HepG2 (cell line): ENCODE results near the gene STYX.
A peak's percentile ranks its signal among the peaks of the same experiment; 100 is the strongest.

ENCODE experiments used
- CTCF ChIP-seq: sonication (generic); formaldehyde crosslinking; IDR thresholded peaks from 2 replicates; pipeline ENCODE4 v1.5.0; 2020; ENCODE audit warnings: mild to moderate bottlenecking, missing genetic modification reagents, moderate library complexity
- ESRRA ChIP-seq: sonication (generic); formaldehyde crosslinking; IDR thresholded peaks from 2 replicates; pipeline ENCODE4 v1.5.1; 2020; ENCODE audit warnings: mild to moderate bottlenecking, low read depth, missing genetic modification reagents
- FOXM1 ChIP-seq: sonication (generic); formaldehyde crosslinking; IDR thresholded peaks from 2 replicates; pipeline ENCODE4 v1.5.0; 2020; ENCODE audit warnings: missing genetic modification reagents
- GABPA ChIP-seq, 2 experiments: IDR thresholded peaks; 2 replicates each; pipeline ENCODE4 v1.6.1; 2011 to 2016; ENCODE audit warnings: low read depth in 2 of 2, low read length in 1 of 2, missing biosample characterization in 1 of 2, missing genetic modification characterization in 1 of 2
- KDM5B ChIP-seq: sonication (generic); formaldehyde crosslinking; IDR thresholded peaks from 2 replicates; pipeline ENCODE4 v1.4.0; 2020; ENCODE audit warnings: missing genetic modification reagents, mild to moderate bottlenecking, borderline replicate concordance
- POLR2AphosphoS5 ChIP-seq: IDR thresholded peaks from 2 replicates; pipeline ENCODE4 v1.6.1; 2012; ENCODE audit warnings: low read depth, low read length
- RAD21 ChIP-seq: fragments of 450-650 bp; formaldehyde crosslinking; IDR thresholded peaks from 2 replicates; pipeline ENCODE4 v1.5.0; 2020; ENCODE audit warnings: mild to moderate bottlenecking
- SATB2 ChIP-seq: sonication (generic); formaldehyde crosslinking; IDR thresholded peaks from 2 replicates; pipeline ENCODE4 v1.5.0; 2020; ENCODE audit warnings: missing genetic modification reagents
- SETDB1 ChIP-seq: sonication (generic); formaldehyde crosslinking; IDR thresholded peaks from 2 replicates; pipeline ENCODE4 v1.5.1; 2020; ENCODE audit warnings: missing genetic modification reagents, mild to moderate bottlenecking, borderline replicate concordance
- STAT6 ChIP-seq: sonication (generic); formaldehyde crosslinking; IDR thresholded peaks from 2 replicates; pipeline ENCODE4 v1.4.0; 2020; ENCODE audit warnings: missing genetic modification reagents, mild to moderate bottlenecking, borderline replicate concordance
- TCF12 ChIP-seq, 2 experiments: fragments of 450-650 bp in 1 of 2; sonication (generic) in 1 of 2; formaldehyde crosslinking in 1 of 2; IDR thresholded peaks; 2 replicates each; pipeline versions ENCODE4 v1.6.1 to v1.8.0; 2017 to 2022; ENCODE audit warnings: antibody characterized with exemption in 1 of 2, mild to moderate bottlenecking in 1 of 2, missing genetic modification reagents in 1 of 2, moderate library complexity in 1 of 2
- TGIF2 ChIP-seq: IDR thresholded peaks from 2 replicates; pipeline ENCODE4 v1.6.1; 2016; ENCODE audit warnings: control low read depth, missing compliant biosample characterization
- ZNF333 ChIP-seq: sonication (generic); formaldehyde crosslinking; IDR thresholded peaks from 2 replicates; pipeline ENCODE4 v1.4.0; 2020; ENCODE audit warnings: mild to moderate bottlenecking, missing genetic modification reagents, borderline replicate concordance

GRCh38 chr14:52755607-52756316 is 25.8 kb downstream of the STYX start:
- TF ChIP-seq CTCF (CRISPR knock-in tag), result no peak
- TF ChIP-seq TCF12 (IDR thresholded peaks at IDR 0.05), result no peak
- no peak for TF ChIP-seq TCF12 (CRISPR knock-in tag; IDR thresholded peaks at IDR 0.05)
- peak; percentile 72; the same call in 1 of the 2 replicates for TF ChIP-seq ESRRA (CRISPR knock-in tag)
- no peak for TF ChIP-seq STAT6 (CRISPR knock-in tag)
- no peak for TF ChIP-seq FOXM1 (CRISPR knock-in tag)
- TF ChIP-seq TGIF2 (CRISPR knock-in tag), result no peak
- no peak for TF ChIP-seq SETDB1
- no peak for TF ChIP-seq RAD21 (CRISPR knock-in tag)
- TF ChIP-seq KDM5B, result no peak
- no peak for TF ChIP-seq SATB2 (CRISPR knock-in tag)
- TF ChIP-seq POLR2AphosphoS5, result no peak
- TF ChIP-seq GABPA (IDR thresholded peaks at IDR 0.05; ENCODE audit: low read depth, low read length), result no peak
- 0 out of 2 replicates have a peak, but pooled peaks have one; percentile 31 for TF ChIP-seq GABPA (CRISPR knock-in tag; IDR thresholded peaks at IDR 0.05; ENCODE audit: low read depth)
- TF ChIP-seq ZNF333 (CRISPR knock-in tag), result no peak
